SK-N-SH (cell line): ENCODE measurements around the gene METRNL.

Source experiments
- CHD2 ChIP-seq: fragments of 150-350 bp; IDR thresholded peaks from 2 replicates; pipeline ENCODE4 v1.6.1; 2018; ENCODE audit warnings: low read length; ENCODE audit not compliant: partially characterized antibody
- EP300 ChIP-seq, 2 experiments: IDR thresholded peaks; 2 replicates each; pipeline versions ENCODE4 v1.4.0 to v1.6.1; 2012; ENCODE audit warnings: borderline replicate concordance in 1 of 2, low read depth in 1 of 2, low read length in 1 of 2
- JUND ChIP-seq: IDR thresholded peaks from 2 replicates; pipeline ENCODE4 v1.4.0; 2012
- POLR2AphosphoS5 ChIP-seq: IDR thresholded peaks from 2 replicates; pipeline ENCODE4 v1.6.1; 2012; ENCODE audit warnings: low read depth, low read length
- TAF1 ChIP-seq: IDR thresholded peaks from 2 replicates; pipeline ENCODE4 v1.6.1; 2012; ENCODE audit warnings: low read depth, mild to moderate bottlenecking, low read length, moderate library complexity, borderline replicate concordance
- YY1 ChIP-seq: IDR thresholded peaks from 2 replicates; pipeline ENCODE4 v1.4.0; 2012; ENCODE audit warnings: low read depth, mild to moderate bottlenecking
- TF ChIP-seq, protein P1 (sequence below): fragments of 200-600 bp; sonication (generic); IDR thresholded peaks from 2 replicates; pipeline ENCODE4 v1.6.1; 2017; ENCODE audit warnings: antibody characterized with exemption, mild to moderate bottlenecking, moderate library complexity

DNA sequence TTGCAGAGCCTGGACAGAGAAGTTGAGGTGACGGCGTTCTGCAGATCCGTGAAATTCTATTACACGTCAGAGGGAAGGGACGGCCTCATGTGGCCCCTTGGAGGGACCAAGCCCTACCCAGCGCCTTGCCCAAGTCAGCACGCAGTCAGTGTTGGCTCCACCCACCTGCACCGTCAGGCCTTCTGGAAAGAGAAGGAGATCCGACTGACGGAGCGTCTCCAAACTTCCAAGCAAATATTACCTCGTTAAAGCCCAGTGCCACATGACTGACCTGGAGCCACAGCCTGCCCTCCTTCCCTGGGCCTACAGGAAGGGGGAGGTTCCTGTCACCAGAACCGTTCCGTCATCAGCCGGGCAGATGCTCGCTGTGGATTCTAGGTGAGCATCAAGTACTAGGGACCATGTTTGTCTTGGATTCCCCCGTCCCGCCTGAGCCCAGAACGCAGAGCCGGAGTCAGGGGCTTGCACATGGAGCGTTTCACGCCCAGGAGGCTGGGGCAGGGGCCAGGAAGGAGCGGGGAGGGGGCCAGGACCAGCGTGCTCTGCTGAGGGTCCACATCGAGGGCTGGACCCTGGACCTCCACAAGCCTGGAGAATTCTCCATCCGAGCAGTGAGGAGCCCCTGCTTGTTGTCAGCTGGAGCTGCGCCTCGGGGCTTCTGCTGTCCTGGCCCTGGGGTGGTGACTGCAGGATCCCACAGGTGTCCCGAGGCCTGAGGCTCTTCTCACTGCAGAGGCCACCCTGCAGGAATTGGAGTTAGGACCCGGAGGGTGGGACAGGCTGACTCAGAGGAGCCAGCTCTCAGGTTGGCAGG is 22.6 kb upstream of the METRNL start:
- TF ChIP-seq TAF1 (no peak), JUND (no peak), EP300 (IDR thresholded peaks at IDR 0.05; ENCODE audit: borderline replicate concordance in 1 of 2, low read depth in 1 of 2, low read length in 1 of 2) (no peak), YY1 (no peak), POLR2AphosphoS5 (no peak), CHD2 (no peak)
- TF ChIP-seq, protein P1, sequence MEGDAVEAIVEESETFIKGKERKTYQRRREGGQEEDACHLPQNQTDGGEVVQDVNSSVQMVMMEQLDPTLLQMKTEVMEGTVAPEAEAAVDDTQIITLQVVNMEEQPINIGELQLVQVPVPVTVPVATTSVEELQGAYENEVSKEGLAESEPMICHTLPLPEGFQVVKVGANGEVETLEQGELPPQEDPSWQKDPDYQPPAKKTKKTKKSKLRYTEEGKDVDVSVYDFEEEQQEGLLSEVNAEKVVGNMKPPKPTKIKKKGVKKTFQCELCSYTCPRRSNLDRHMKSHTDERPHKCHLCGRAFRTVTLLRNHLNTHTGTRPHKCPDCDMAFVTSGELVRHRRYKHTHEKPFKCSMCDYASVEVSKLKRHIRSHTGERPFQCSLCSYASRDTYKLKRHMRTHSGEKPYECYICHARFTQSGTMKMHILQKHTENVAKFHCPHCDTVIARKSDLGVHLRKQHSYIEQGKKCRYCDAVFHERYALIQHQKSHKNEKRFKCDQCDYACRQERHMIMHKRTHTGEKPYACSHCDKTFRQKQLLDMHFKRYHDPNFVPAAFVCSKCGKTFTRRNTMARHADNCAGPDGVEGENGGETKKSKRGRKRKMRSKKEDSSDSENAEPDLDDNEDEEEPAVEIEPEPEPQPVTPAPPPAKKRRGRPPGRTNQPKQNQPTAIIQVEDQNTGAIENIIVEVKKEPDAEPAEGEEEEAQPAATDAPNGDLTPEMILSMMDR = no peak
